ENCODE measurements around the gene RIT1.

Gene RIT1, protein sequence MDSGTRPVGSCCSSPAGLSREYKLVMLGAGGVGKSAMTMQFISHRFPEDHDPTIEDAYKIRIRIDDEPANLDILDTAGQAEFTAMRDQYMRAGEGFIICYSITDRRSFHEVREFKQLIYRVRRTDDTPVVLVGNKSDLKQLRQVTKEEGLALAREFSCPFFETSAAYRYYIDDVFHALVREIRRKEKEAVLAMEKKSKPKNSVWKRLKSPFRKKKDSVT

DNA sequence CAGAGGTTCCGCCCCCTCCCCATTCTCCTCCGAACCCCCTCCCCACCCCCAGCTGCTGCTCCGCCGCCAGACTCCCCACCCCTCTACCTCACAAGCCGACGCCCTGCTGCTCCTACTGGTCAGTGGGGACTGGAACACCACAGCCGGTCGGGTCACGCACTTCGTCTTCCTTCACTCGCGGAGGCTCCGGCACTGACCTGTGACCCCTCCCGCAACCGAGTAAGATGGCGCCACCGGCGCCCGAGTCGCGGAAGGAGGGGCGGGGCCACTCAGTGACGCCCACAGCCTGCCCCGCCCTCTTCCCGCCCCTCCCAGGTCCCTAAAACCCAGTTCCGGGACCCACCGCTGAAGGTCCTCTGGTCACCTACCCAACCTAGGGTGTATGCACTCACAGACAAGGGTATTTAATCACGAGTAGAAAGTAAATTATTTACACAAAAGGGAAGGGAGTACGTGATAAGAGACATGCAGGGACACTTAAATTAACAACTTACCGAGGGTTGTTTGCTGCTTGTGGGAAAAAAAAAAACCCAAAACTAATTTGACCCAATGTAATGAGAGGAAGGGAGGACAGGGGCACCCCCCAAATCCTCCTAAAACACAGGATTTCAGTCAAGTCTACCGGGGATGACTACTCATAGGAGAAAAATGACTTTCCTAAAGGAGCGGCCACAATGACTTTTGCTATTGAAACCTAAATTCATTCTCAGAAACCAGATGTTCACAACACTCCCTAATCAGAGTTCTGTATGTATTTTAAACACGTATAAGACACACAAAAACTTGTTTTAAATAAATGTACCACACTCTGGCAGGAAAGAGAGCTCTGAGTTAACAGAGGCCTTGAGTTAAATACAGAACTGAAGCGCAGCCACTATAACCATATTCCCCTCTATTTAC, at the start of gene RIT1:
TSS of gene RIT1 (minus strand) at position 194 of the 900 bp plus-strand sequence. CDS start 588 bp downstream, outside the sequence.
- peak; percentile 75 for DNase-seq

DNA sequence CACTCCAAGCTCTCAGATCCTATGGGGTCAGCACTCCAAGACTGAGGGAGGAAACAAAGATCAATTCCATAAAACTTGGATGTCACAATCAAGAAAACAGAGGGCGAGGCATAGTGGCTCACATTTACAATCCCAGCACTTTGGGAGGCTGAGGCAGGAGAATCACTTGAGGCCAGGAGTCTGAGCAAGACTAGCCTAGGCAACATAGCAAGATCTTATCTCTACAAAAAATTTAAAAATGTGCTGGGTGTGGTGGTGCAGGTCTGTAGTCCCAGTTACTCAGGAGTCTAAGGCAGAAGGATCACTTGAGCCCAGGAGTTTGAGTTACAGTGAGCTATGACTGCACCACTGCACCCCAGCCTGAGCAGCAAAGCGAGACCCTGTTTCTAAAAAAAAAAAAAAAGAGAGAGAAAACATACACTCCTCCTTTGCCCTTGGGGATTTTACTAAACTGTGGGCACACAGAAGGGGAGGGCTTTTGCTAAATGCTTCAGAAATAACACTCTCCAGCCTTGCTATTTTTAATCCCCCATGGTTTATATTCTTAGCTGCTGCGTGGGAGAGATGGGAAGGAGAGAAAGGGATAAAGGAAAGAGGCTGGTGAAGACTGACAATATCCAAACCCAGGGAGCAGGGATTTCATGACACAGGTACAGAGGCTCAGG, 49.1 kb upstream of the RIT1 start:
- no peak for DNase-seq

DNA sequence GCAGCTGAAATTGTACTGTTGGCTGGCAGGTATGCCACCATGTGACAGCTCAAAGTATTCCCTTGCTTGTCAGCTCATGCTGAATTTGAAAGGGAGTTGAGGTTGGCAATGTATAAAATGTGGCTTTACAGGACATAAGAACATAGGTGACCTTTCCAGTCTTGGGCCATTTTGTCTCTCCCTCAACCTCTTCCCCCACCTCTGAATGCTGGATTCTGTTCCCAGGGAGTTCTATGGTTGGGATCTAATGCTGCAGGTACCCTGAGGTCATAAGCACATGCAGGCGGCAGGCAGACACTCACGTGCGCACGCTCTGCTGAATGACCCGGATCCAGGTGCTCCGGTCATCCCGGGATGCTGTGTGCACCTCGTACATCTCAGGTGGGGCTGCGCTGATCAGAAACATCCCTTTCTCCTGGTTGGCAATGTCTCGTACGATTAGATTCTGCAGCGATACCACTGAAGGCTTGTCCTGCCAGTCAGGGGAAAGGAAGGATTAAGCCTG, 46.3 kb upstream of the RIT1 start:
- no peak for DNase-seq

DNA sequence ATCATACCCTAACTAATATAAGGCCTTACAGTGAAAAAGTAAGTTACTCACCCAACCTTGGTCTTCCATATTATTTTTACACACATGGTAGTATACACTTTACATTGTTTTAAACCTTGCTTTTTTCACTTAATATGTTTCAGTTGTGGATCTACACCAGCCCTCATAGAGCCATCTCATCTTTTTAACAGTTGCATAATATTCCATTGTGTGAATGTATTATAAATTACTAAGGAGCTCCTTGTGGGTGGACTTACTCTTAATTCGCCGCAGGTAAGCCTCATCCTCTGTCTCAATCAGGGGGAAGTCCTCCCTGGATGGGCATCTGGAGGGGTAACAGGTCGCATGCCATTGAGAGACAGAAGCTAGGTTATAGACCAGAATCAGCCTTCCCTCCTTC, 43.5 kb upstream of the RIT1 start:
- no peak for DNase-seq

DNA sequence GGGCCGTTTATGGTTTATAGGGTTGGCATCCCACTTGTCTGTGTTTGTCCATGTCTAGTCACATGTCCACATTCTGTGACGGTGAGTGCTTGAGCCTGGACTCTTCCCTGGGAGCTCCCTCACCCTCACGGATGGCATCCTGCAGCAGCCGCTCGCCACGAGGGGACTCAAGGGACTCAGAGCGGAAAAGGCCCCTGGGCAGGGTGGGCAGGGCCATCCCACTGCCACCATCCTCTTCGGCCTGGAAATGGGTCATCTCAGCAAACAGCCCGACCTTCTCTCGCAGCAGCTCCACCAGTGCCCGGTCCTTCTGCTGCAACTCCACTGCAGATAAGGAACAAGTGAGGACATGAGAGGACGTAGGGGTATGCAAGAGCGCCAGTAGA, 41.3 kb upstream of the RIT1 start:
- DNase-seq = no peak

DNA sequence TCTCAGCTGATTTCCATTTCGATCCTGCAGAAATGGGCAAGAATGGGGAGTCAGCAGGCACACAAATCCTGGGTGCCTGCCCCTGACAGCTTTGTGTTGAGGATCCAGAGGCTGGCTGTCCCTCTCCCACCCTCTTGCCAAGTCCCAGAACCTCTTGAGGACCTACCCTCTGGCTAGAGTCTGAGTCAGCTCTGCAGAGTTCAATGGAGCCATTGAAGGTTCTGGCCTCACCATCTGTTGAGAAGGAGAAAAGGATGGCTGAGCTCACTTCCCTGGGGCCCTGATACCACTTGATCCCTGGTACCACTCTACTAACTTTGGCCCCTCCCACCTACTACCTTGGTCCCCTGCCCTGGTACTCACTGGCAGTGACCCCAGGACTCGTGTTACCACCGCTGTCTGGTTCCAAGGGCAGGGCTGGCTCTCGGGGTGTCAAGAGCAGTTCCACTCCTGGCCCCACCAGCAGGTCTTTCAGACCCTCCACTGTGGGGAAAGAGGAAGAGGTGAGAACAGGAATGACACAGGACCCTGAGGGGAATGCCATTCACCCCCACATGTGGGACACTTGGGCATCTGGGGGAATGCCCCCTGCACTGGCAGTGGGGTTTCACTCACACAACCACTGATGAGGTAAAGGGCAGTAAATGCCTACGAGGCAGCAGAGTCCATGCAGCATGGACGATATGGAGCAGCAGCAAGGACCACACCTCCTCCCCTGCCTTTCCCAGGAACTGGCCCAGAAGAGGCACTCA, 40.8 kb upstream of the RIT1 start:
- DNase-seq = no peak

DNA sequence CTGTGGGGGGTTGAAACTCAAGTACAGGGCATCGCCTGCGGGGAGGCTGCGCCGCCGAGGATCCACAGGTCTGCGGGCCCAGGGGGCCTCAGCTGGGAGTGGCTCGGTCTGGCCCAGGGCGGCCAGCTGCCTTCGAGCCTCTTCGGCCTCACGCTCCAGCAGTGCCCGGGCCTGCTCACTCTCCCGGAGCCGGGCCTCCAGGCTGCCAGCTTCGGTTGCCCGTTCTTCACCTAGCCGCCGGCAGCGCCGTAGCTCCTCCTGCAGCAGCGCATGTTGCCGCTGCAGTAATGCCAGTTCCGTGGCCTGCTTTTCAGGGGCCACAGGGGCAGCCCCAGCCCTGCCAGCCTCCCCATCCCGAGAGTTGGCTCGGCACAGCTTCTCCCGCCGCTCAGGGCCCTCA, 39.7 kb upstream of the RIT1 start:
- no peak for DNase-seq

DNA sequence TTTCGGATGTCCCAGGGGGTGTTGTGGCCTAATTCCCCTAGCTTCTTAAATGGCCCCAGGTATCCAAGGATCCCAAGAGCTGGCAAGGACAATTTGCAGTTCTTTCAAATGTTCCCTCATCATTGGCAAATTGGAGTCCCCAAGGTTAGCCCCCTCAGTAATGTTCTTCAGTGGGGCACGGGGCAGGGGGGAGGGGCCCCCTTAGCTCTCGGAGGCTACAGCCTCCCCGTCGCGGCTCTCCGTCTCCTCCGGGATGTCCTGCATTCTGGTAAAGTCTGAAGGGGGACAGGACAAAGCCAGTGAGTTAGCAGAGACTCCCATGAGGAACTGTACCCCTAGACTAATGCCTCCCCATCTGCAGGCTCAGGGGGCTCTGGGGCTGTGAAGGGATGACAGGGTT, 36.6 kb upstream of the RIT1 start:
- DNase-seq = no peak

DNA sequence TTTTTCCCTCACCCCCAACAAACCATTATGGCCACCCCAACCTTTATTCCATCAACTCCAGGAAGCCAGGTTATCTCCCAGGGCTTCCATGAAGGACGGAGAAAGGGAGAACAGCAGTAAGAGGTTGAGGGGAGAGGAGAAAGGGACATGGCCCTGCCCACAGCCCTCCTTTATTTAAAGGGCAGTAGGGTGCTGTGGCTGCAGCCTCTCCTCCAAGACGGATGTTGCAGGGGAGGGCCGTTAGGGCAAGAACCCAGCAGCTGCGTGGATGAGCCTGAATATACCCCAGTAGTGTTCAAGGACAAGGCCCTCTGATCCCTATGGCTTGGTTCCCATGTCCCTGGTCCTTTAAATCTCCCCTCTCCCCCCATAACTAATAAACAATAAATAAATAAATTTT, 36.1 kb upstream of the RIT1 start:
- no peak for DNase-seq

DNA sequence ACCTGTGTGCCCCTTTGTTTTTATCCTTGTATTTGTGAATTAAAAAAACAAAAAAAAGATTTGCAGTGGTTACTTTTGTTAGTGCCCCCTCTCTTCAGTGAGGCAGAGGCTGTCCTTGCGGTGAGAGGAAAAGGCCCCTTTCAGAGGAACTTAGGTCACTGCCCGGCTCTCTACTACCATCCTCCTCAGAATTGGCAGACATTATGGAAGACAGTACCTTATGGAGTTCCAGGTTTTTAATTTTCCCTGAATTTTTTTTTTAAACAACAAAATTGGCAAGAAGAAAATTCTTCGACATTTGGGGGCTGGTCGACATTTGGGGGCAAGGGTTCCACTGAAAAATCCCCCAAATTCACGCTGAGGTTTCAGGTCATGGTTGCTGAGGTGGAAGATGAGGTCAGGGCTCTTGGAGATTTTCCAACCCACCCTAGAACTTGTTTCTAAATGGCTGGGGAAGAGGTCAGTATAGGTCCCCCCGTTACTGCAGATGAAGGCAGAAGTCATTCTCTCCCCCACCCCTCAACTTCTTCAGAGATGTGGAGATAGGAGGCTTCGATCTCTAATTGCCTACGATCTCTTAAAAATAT, 35.6 kb upstream of the RIT1 start:
- no peak for DNase-seq

DNA sequence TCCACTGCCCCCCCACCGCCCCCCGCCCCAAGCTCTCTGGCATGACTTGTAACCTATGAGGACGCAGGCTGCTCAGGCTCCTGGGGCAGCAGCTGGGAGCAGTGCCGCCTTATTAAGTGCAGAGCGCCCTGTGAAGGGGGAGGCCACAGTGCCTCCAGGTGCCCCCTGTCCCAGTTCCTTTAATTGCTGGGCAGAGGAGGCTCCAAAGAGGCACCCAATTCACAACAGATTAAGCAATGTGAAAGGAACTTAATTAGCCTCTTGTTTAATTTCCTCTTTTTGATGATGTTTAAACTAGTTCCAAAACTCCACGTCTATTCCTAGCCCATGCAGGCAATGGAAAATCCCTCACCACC, 33.3 kb upstream of the RIT1 start:
- DNase-seq = no peak

DNA sequence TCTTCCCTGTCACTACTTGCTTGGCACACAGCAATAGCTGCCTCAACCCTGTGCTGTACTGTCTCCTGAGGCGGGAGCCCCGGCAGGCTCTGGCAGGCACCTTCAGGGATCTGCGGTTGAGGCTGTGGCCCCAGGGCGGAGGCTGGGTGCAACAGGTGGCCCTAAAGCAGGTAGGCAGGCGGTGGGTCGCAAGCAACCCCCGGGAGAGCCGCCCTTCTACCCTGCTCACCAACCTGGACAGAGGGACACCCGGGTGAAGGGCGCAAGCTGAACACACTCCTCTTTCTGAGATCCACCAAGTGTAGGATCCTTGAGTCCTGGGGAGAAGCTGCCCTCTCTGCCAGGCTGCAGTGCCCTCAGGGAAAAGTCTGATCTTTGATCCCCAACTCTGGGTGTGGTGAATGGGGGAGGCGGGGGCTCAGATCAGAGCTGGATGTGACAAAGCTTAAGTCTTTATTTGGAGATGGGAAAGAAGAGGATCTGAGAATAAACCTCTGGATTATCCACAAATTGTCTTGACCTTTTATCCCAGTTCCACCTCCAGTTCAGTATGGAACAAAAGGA, 31.5 kb upstream of the RIT1 start:
- DNase-seq = no peak

DNA sequence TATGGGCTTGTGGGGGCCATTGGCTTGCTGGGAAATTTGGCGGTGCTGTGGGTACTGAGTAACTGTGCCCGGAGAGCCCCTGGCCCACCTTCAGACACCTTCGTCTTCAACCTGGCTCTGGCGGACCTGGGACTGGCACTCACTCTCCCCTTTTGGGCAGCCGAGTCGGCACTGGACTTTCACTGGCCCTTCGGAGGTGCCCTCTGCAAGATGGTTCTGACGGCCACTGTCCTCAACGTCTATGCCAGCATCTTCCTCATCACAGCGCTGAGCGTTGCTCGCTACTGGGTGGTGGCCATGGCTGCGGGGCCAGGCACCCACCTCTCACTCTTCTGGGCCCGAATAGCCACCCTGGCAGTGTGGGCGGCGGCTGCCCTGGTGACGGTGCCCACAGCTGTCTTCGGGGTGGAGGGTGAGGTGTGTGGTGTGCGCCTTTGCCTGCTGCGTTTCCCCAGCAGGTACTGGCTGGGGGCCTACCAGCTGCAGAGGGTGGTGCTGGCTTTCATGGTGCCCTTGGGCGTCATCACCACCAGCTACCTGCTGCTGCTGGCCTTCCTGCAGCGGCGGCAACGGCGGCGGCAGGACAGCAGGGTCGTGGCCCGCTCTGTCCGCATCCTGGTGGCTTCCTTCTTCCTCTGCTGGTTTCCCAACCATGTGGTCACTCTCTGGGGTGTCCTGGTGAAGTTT, 30.8 kb upstream of the RIT1 start:
- DNase-seq = no peak

DNA sequence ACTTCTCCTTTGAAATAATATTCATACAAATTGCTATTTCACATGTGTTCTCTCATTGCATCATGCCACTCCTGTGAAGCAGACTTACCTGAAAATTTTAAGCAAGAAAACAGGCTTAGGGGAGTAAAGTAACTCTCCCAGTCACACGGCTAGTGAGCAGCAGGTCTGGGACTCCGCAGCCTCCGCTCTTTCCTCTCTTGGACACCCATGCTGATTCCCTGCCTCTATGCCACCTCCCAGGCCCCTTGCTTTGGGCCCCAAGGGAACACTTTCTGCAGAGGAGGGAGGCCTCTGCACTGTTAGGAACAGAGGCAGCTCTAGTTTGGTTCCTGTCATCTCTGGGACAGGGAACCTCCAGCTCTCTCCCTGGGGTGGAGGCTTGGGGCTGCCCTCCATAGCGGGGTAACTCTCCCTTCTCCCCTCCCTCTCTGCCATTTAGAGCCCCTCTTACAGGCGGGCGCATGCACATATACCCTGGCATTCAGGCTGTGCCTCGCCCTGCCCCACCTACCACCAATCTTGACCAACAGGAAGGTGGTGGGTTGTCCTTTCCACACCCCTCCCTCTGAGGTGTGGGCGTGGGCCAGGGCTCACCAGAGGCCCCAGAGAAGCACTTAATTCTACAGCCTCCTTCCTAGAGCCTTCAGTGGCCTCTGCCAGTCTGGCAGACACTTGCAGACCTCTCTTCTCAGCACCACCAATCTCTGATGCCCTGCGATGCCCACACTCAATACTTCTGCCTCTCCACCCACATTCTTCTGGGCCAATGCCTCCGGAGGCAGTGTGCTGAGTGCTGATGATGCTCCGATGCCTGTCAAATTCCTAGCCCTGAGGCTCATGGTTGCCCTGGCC, 30.1 kb upstream of the RIT1 start, which contains the start of gene RXFP4:
TSS of gene RXFP4 (plus strand) at position 646 of the 852 bp plus-strand sequence. CDS start at position 718, 72 bp downstream.
- DNase-seq = peak; percentile 15

DNA sequence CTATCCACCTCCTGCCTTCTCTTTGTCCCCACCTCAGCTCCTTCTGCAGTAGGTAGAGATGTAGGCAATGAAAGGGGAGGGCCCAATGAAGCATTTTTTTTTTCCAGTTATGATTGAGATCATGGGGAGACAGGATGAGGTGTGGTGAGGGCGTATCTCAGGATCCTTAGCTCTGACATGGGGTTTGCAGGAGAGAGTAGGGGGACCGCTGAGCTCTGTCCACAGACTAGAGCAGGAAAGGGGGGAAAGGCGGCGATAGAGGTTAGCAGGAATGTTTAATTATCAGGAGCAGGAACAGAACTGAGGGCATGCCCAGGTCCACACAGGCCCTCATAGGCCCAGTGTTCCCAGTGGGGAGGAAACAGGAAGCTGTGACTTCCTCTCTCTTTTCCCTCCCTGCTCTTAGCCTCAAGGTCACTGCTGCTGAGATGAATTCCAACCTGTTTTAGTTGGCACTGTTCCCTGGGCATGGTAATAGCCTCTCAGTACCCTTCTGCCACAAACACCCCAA, 29.4 kb upstream of the RIT1 start:
- peak; percentile 19 for DNase-seq

DNA sequence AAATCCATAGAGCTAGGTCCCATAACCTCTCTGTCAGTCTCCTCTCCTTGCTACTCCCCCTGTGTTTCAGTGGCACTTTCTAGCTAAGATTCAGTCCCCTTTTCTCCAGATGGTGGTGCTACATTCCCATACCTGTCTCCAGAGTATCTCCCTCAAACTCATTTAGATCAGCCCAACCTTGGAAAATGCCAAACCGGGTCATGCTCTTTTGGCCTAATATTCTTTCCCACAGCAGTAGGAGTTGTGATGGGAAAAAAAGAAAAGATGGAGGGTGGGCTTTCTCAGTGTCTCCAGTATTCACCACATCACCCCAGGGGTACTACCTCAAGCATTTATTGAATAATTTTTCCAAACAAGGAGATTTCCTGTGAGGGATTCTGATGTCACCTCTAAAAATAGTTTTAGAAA, 27.1 kb upstream of the RIT1 start:
- peak; percentile 45 for DNase-seq

DNA sequence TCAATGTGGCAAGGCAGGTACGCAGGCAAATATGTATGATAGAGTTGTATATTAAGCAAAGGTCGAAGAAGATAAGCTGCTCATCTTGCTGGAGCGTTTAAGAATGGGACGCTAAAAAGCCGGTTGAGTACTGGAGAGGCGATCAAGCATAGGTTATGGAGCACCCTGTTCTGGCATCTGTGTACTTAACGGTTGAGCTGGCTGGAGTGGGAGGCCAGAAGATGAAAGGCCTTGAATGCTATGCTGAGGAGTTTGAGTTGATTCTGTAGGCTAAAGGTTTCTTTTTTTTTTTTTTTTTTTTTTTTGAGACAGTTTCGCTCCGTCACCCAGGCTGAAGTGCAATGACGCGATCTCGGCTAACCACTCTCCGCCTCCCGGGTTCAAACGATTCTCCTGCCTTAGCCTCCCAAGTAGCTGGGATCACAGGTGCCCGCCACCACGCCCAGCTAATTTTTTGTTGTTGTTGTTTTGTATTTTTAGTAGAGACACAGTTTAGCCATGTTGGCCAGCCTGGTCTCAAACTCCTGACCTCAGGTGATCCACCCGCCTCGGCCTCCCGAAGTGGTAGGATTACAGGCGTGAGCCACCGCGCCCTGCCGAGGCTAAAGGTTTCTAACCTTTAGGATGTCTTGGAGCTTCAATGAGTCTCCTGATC, 23.9 kb upstream of the RIT1 start:
- no peak for DNase-seq

DNA sequence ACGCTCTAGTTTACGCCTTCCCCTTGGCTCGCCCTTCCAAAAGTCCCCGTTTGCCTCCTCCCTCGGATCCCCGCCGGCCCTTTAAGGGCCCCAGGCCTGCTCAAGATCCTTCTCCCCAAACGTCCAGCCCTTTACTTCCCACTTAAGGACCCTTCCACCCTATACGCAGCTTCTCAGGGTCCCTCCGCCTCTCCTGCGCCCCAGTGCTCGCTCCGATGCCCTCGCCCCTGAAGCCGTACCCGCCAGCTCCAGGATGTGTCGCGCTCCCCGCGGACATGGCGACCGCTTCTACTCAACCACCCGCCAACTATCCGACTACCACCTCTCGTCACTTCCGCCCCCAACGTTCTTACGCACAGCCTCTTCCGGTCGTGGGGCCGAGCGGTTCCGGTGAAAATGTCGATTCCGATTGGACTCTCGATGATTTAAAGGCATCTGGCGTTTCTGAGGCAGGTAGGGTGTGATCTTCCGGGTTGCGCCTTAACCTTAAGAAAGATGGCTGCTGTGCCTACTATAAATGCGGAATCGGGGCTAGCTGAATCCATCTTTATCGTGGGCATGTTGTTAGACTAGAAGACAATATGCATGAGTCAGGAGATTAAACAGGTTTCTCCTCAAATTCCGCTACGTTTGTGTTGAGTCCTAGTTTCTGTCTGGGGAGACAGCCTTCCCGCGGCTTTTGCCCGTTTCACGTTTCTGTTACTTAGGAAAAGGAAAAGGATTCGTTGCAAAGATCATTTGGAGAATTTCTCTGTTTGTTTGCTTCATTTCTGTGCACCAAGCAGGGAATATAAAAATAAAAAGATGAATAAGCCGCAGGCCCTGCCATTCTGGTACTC, 23.2 kb upstream of the RIT1 start, which contains the start of gene KHDC4:
TSS of gene KHDC4 (minus strand) at position 317 of the 839 bp plus-strand sequence. CDS start at position 277, 40 bp downstream.
- peak; percentile 99 for DNase-seq
